Tibial nerve (tissue), 4 donors: ENCODE data around the gene MRPL20. TPM values are rescaled to one million over a fixed set of nuclear protein-coding genes. Genes with fewer than 3 reads are reported as not detected.
A peak's percentile ranks its signal among the peaks of the same experiment; 100 is the strongest.

Experiments used
- DNase-seq, 2 donors: peaks; one replicate each; pipeline ENCODE4 v3.0.0-alpha.2; 2019; ENCODE audit warnings: low spot score in 2 of 2
- H3K27ac ChIP-seq, 4 donors: fragments of 200-600 bp; sonication (generic) in 3 of 4; one replicate each; pipeline ENCODE4 v1.5.1; 2017 to 2019; ENCODE audit warnings: mild to moderate bottlenecking in 1 of 4
- H3K27me3 ChIP-seq, 2 donors: fragments of 200-600 bp; sonication (generic) in 1 of 2; one replicate each; pipeline versions ENCODE4 v1.5.1 to v1.6.0; 2017 to 2019
- H3K36me3 ChIP-seq, 3 donors: fragments of 200-600 bp; sonication (generic); one replicate each; pipeline ENCODE4 v1.5.1; 2018 to 2019
- H3K4me1 ChIP-seq, 4 donors: fragments of 200-600 bp; sonication (generic) in 3 of 4; one replicate each; pipeline ENCODE4 v1.5.1; 2017 to 2019
- H3K4me3 ChIP-seq, 4 donors: fragments of 200-600 bp; sonication (generic) in 3 of 4; one replicate each; pipeline ENCODE4 v1.5.1; 2017 to 2019; ENCODE audit warnings: mild to moderate bottlenecking in 1 of 4, moderate library complexity in 1 of 4
- H3K9me3 ChIP-seq, 4 donors: fragments of 200-600 bp; sonication (generic) in 3 of 4; one replicate each; pipeline ENCODE4 v1.5.1; 2017 to 2019
- EP300 ChIP-seq, 2 donors: sonication (generic); formaldehyde crosslinking; IDR thresholded peaks; one replicate each; pipeline ENCODE4 v1.6.1; 2017; ENCODE audit warnings: antibody characterized with exemption in 2 of 2, mild to moderate bottlenecking in 1 of 2
- POLR2A ChIP-seq, 2 donors: fragments of 450-650 bp; IDR thresholded peaks; one replicate each; pipeline ENCODE4 v1.6.1; 2017; ENCODE audit warnings: antibody characterized with exemption in 2 of 2, mild to moderate bottlenecking in 2 of 2, moderate library complexity in 2 of 2
- WGBS, 2 donors: methylation state at CpG; one replicate each; pipeline ENCODE4 v1.1.5; 2018; 5-methylcytosine and 5-hydroxymethylcytosine counted together
- total RNA-seq, 4 donors: library from RNA; depleted of rRNA; stranded (reverse); fragments of >200 nt; gene quantifications; one replicate each; pipeline ENCODE4 v1.1.0, GENCODE V29; 2016
- TF ChIP-seq, protein P1 (sequence below), 5 experiments: fragments of 200-600 bp in 3 of 5; fragments of 450-650 bp in 2 of 5; sonication (generic) in 3 of 5; IDR thresholded peaks; one replicate each; pipeline ENCODE4 v1.5.1; 2016 to 2019; ENCODE audit warnings: antibody characterized with exemption in 5 of 5, mild to moderate bottlenecking in 3 of 5, moderate library complexity in 2 of 5

Gene MRPL20
- total RNA-seq, 4 donors from 2014 or later, result 84.9 to 165 (median 139) TPM

GRCh38 chr1:1366699-1367066 lies 40.4 kb downstream of the MRPL20 start:
- Histone ChIP-seq H3K27ac (no peak overlapping the region), H3K27me3 (no peaks in the 10 kb centered on the region), H3K36me3 (no peaks in the 10 kb centered on the region), H3K4me1 (peaks cover 0 to 18% (median 8%) of the 10 kb centered on the region in 4 donors), H3K9me3 (no peaks in the 10 kb centered on the region), H3K4me3 (no peak overlapping the region)
- TF ChIP-seq, protein P1, sequence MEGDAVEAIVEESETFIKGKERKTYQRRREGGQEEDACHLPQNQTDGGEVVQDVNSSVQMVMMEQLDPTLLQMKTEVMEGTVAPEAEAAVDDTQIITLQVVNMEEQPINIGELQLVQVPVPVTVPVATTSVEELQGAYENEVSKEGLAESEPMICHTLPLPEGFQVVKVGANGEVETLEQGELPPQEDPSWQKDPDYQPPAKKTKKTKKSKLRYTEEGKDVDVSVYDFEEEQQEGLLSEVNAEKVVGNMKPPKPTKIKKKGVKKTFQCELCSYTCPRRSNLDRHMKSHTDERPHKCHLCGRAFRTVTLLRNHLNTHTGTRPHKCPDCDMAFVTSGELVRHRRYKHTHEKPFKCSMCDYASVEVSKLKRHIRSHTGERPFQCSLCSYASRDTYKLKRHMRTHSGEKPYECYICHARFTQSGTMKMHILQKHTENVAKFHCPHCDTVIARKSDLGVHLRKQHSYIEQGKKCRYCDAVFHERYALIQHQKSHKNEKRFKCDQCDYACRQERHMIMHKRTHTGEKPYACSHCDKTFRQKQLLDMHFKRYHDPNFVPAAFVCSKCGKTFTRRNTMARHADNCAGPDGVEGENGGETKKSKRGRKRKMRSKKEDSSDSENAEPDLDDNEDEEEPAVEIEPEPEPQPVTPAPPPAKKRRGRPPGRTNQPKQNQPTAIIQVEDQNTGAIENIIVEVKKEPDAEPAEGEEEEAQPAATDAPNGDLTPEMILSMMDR (IDR thresholded peaks at IDR 0.05), result no peak
- TF ChIP-seq EP300 (IDR thresholded peaks at IDR 0.05), result no peak
- TF ChIP-seq POLR2A (IDR thresholded peaks at IDR 0.05), result no peak
- DNase-seq, result no peak
- 92 to 99% methylated on average over 3 of the region's 3 CpGs for WGBS, 2 donors

- WGBS, 2 donors, result 80 to 85% methylated on average over 10 of the region's 10 CpGs
- H3K4me1 ChIP-seq, result peaks cover 0 to 18% (median 12%) of the 10 kb centered on the region in 4 donors
- H3K27me3 ChIP-seq, result no peaks in the 10 kb centered on the region
- no peaks in the 10 kb centered on the region for H3K9me3 ChIP-seq
- TF ChIP-seq, protein P1 (IDR thresholded peaks at IDR 0.05), result no peak
- TF ChIP-seq POLR2A (IDR thresholded peaks at IDR 0.05) (no peak), EP300 (IDR thresholded peaks at IDR 0.05) (no peak)
- no peak for DNase-seq
- H3K36me3 ChIP-seq, result no peaks in the 10 kb centered on the region
- no peak overlapping the region for H3K4me3 ChIP-seq
- H3K27ac ChIP-seq, result no peak overlapping the region
Measured at GRCh38 chr1:1365875-1366698, 41.0 kb downstream of the MRPL20 start.

GRCh38 chr1:1364266-1364665 lies 42.8 kb downstream of the MRPL20 start:
- peaks cover 0 to 34% (median 30%) of the 10 kb centered on the region in 4 donors for H3K4me1 ChIP-seq
- DNase-seq, result no peak
- no peaks in the 10 kb centered on the region for H3K27me3 ChIP-seq
- H3K27ac ChIP-seq, result no peak overlapping the region
- WGBS, 2 donors, result 85 to 86% methylated on average over 14 of the region's 14 CpGs
- no peaks in the 10 kb centered on the region for H3K9me3 ChIP-seq
- H3K36me3 ChIP-seq, result no peaks in the 10 kb centered on the region
- no peak overlapping the region for H3K4me3 ChIP-seq
- TF ChIP-seq EP300 (IDR thresholded peaks at IDR 0.05), result no peak
- TF ChIP-seq POLR2A (IDR thresholded peaks at IDR 0.05), result no peak
- TF ChIP-seq, protein P1 (IDR thresholded peaks at IDR 0.05), result no peak

GRCh38 chr1:1361982-1362423 lies 45.1 kb downstream of the MRPL20 start:
- no peaks in the 10 kb centered on the region for H3K27me3 ChIP-seq
- no peaks in the 10 kb centered on the region for H3K36me3 ChIP-seq
- H3K4me1 ChIP-seq, result peaks cover 0 to 43% (median 38%) of the 10 kb centered on the region in 4 donors
- H3K9me3 ChIP-seq, result no peaks in the 10 kb centered on the region
- WGBS, 2 donors, result 11 to 15% methylated on average over 13 of the region's 13 CpGs
- peak in 1 of 2 donors; percentile 54 for DNase-seq
- peak overlapping the region in 1 of 4 donors; percentile 32 for H3K4me3 ChIP-seq
- peak overlapping the region; percentile 2 to 92 (median 80) for H3K27ac ChIP-seq
- no peak for TF ChIP-seq EP300 (IDR thresholded peaks at IDR 0.05)
- TF ChIP-seq, protein P1 (IDR thresholded peaks at IDR 0.05), result peak in 2 of 5 experiments; percentile 16 to 24

DNA sequence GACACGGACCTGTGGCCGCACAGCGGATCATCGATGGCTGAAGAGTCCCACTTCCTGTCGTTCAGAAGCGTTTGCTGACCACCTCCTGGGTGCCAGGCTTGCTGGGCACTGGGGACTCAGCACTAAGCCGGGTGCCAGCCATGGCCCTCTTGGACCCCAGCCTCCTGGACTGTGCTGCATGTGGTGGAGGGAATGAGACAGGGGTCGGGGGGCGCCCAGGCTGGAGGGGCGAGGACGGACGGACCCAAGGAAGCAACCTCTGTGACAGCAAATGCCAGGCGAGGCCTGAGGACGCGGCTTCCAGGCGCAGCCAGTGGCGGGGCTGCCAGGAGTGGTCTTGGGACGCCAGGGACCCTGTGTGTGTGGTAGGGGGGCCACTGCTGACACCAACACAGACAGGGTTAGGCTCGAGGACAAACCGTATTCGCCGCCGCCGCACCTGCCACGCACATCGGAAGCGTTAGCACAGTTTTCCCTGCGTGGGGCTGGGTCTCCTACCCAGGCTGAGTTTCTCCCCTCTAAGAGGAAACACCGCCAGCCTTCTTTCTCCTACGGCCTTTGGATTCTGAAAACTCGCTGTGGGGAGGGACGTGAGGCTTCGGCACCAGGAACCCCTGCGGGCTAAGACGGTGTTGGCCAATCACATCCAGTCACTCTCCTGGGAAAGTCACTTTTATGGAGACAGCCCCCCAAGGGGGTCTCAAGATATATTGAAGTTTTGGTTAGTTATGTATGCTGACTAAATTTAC lies 45.7 kb downstream of the MRPL20 start:
- DNase-seq, result no peak
- Histone ChIP-seq H3K27ac (peak overlapping the region; percentile 2 to 92 (median 80)), H3K4me1 (peaks cover 0 to 49% (median 43%) of the 10 kb centered on the region in 4 donors), H3K36me3 (no peaks in the 10 kb centered on the region), H3K4me3 (peak overlapping the region in 1 of 4 donors; percentile 32), H3K27me3 (no peaks in the 10 kb centered on the region), H3K9me3 (no peaks in the 10 kb centered on the region)
- TF ChIP-seq EP300 (IDR thresholded peaks at IDR 0.05) (no peak), POLR2A (IDR thresholded peaks at IDR 0.05) (no peak)
- TF ChIP-seq, protein P1 (IDR thresholded peaks at IDR 0.05), result no peak
- 66 to 70% methylated on average over 20 to 33 of the region's 35 CpGs for WGBS, 2 donors
